Natural killer cell (primary cell): ENCODE results near the gene NDUFB8. TPM values are rescaled to one million over a fixed set of nuclear protein-coding genes. Genes with fewer than 3 reads are reported as not detected.

Experiments used
- ATAC-seq, 3 donors: fragments of 150-1000 bp in 2 of 3; fragments of 200-7000 bp in 1 of 3; cut with Tn5 transposase; 1 replicate in 1 of 3; 2 replicates in 2 of 3; pipeline ENCODE4 v1.10.0; 2021; ENCODE audit warnings: mild to moderate bottlenecking in 2 of 3, moderate library complexity in 2 of 3
- DNase-seq, 2 donors: peaks; one replicate each; pipeline versions ENCODE4 v3.0.0 to v3.0.0-alpha.2; 2013 to 2021; ENCODE audit warnings: mixed read lengths in 1 of 2
- H3K27ac ChIP-seq: one replicate; pipeline ENCODE4 v1.5.1; 2013; ENCODE audit warnings: mild to moderate bottlenecking, low read length
- H3K27me3 ChIP-seq: one replicate; pipeline ENCODE4 v1.6.1; 2013; ENCODE audit warnings: low read length; ENCODE audit not compliant: control insufficient read depth, insufficient read depth
- H3K36me3 ChIP-seq: one replicate; pipeline ENCODE4 v1.6.1; 2013; ENCODE audit warnings: low read length; ENCODE audit not compliant: control insufficient read depth, insufficient read depth
- H3K4me1 ChIP-seq: one replicate; pipeline ENCODE4 v1.6.1; 2013; ENCODE audit warnings: low read length; ENCODE audit not compliant: control insufficient read depth, insufficient read depth
- H3K4me3 ChIP-seq: one replicate; pipeline ENCODE4 v1.5.1; 2013; ENCODE audit warnings: low read length
- H3K9me3 ChIP-seq: one replicate; pipeline ENCODE4 v1.6.1; 2013; ENCODE audit warnings: low read length; ENCODE audit not compliant: control insufficient read depth, insufficient read depth
- H3K27ac Mint-ChIP-seq, 2 donors: one replicate each; pipeline ENCODE4 v1.8.0; 2022; ENCODE audit warnings: mild to moderate bottlenecking in 2 of 2, mixed read lengths in 2 of 2, moderate library complexity in 1 of 2
- H3K27me3 Mint-ChIP-seq, 2 donors: one replicate each; pipeline ENCODE4 v1.8.0; 2022; ENCODE audit warnings: low read depth in 2 of 2, mixed read lengths in 2 of 2
- H3K36me3 Mint-ChIP-seq: one replicate; pipeline ENCODE4 v1.8.0; 2022; ENCODE audit warnings: mixed read lengths
- H3K4me1 Mint-ChIP-seq, 2 donors: one replicate each; pipeline ENCODE4 v1.8.0; 2022; ENCODE audit warnings: mixed read lengths in 2 of 2
- H3K4me3 Mint-ChIP-seq: one replicate; pipeline ENCODE4 v1.8.0; 2022; ENCODE audit warnings: mild to moderate bottlenecking, moderate library complexity, mixed read lengths
- H3K9me3 Mint-ChIP-seq, 2 donors: one replicate each; pipeline ENCODE4 v1.8.0; 2022; ENCODE audit warnings: mixed read lengths in 2 of 2
- WGBS: methylation state at CpG from one replicate; pipeline ENCODE4 v1.1.7; 2013; ENCODE audit warnings: missing lambda C conversion rate; ENCODE audit not compliant: insufficient coverage; 5-methylcytosine and 5-hydroxymethylcytosine counted together
- intact Hi-C: fragments of 100-400 bp; cut with micrococcal nuclease; formaldehyde crosslinking; loops from one replicate; pipeline ENCODE4 v1.14.2; 2022
- total RNA-seq, 4 donors: library from RNA; stranded (reverse); fragments of 120-200 nt in 1 of 4; gene quantifications; one replicate each; pipeline versions ENCODE4 v1.2.3 to v1.2.4, GENCODE V29; 2013 to 2022
- TF ChIP-seq, protein P1 (sequence below): fragments of 200-600 bp; IDR thresholded peaks from one replicate; pipeline ENCODE4 v1.8.0; 2022; ENCODE audit warnings: antibody characterized with exemption

The NDUFB8 gene
- total RNA-seq, 3 donors from 2014 or later (not counting 1 experiment from before 2014, with no cell fraction given) = 113 to 151 (median 137) TPM

DNA sequence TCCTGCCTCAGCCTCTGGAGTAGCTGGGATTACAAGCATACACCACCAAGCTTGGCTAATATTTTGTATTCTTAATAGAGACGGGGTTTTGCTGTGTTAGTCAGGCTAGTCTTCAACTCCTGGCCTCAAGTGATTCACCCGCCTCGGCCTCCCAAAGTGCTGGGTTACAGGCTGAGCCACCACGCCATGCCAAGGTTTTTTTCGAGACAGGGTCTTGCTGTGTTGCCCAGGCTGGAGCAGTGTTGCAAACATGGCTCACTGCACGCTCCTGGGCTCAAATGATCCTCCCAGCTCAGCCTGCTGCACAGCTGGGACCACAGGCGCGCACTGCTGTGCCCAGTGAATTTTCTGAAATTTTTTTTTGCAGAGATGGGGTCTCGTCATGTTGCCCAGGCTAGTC lies 6.7 kb downstream of the NDUFB8 start:
- H3K4me3 Mint-ChIP-seq = no peak overlapping the region
- no peak overlapping the region for H3K27ac Mint-ChIP-seq
- H3K4me1 ChIP-seq = peaks cover 10% of the 10 kb centered on the region
- H3K27me3 Mint-ChIP-seq = peaks cover 6 to 11% of the 10 kb centered on the region in 2 donors
- no peaks in the 10 kb centered on the region for H3K9me3 Mint-ChIP-seq
- no peak for DNase-seq
- H3K36me3 Mint-ChIP-seq = peaks cover 9% of the 10 kb centered on the region
- ATAC-seq = no peak
- intact Hi-C loops = no loop called here
- H3K4me3 ChIP-seq = no peak overlapping the region
- peaks cover 37% of the 10 kb centered on the region for H3K36me3 ChIP-seq
- no peak overlapping the region for H3K27ac ChIP-seq
- H3K27me3 ChIP-seq = peaks cover 7% of the 10 kb centered on the region
- TF ChIP-seq, protein P1, sequence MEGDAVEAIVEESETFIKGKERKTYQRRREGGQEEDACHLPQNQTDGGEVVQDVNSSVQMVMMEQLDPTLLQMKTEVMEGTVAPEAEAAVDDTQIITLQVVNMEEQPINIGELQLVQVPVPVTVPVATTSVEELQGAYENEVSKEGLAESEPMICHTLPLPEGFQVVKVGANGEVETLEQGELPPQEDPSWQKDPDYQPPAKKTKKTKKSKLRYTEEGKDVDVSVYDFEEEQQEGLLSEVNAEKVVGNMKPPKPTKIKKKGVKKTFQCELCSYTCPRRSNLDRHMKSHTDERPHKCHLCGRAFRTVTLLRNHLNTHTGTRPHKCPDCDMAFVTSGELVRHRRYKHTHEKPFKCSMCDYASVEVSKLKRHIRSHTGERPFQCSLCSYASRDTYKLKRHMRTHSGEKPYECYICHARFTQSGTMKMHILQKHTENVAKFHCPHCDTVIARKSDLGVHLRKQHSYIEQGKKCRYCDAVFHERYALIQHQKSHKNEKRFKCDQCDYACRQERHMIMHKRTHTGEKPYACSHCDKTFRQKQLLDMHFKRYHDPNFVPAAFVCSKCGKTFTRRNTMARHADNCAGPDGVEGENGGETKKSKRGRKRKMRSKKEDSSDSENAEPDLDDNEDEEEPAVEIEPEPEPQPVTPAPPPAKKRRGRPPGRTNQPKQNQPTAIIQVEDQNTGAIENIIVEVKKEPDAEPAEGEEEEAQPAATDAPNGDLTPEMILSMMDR = no peak
- 98% methylated on average over 9 of the region's 9 CpGs for WGBS
- H3K9me3 ChIP-seq = no peaks in the 10 kb centered on the region
- H3K4me1 Mint-ChIP-seq = peaks cover 6 to 18% of the 10 kb centered on the region in 2 donors

DNA sequence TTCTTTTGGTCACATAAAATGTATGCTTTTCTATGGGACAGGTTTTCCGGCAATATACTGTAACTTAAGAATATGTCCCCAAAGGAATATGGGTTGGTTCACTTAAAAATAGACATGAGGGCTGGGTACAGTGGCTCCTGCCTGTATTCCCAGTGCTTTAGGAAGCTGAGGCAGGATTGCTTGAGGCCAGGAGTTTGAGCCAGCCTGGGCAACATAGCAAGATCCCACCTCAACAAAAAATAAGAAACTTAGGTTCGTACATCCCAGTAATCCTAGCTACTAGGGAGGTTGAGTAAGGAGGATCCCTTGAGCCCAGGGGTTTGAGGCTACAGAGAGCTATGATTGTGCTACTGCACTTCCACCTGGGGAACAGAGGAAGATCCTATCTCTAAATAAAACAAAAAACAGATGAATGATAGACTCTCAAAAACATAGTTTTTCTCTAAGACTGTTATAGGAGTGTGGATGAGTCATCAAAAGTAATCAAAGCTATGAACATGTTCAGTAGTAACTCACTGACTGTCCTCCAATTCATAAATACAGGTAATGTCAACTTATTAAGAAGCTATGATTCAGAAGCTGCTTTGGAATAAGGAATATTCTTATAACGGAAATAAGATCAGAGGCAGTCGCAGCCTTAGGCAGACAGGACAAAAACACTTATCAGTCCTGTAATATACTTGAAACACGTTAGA lies 7.4 kb downstream of the NDUFB8 start:
- DNase-seq = no peak
- no peak overlapping the region for H3K27ac ChIP-seq
- Mint-ChIP-seq H3K36me3 (peaks cover 9% of the 10 kb centered on the region), H3K27ac (no peak overlapping the region), H3K9me3 (no peaks in the 10 kb centered on the region), H3K27me3 (peaks cover 10 to 11% of the 10 kb centered on the region in 2 donors), H3K4me3 (no peak overlapping the region), H3K4me1 (peaks cover 6 to 19% of the 10 kb centered on the region in 2 donors)
- H3K9me3 ChIP-seq = no peaks in the 10 kb centered on the region
- ATAC-seq = no peak
- peaks cover 7% of the 10 kb centered on the region for H3K4me1 ChIP-seq
- H3K36me3 ChIP-seq = peaks cover 37% of the 10 kb centered on the region
- TF ChIP-seq, protein P1 = no peak
- WGBS = 92% methylated on average over 1 of the region's 5 CpGs
- intact Hi-C loops = no loop called here
- H3K4me3 ChIP-seq = no peak overlapping the region
- peaks cover 7% of the 10 kb centered on the region for H3K27me3 ChIP-seq

DNA sequence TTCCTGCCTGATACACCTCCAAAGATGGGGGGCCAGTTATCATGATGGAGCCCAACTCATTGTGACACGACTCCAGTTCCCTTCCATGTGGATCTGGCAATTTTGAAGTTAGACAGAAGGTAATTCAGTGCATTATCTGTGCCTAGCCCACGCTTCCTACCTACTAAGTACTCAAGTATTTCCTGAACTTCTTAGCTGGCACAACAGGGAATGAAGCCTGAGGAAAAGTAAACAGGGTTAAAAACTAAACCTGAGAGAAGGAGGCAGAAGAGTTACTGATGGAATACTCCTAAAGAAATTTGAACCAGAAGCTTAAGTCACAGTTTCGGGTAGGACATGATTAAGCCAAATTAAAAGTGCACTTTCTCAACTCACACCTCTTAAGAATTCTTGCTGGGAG lies 8.9 kb downstream of the NDUFB8 start:
- Mint-ChIP-seq H3K36me3 (no peaks in the 10 kb centered on the region), H3K9me3 (no peaks in the 10 kb centered on the region), H3K27me3 (peaks cover 10 to 11% of the 10 kb centered on the region in 2 donors), H3K4me1 (peaks cover 13 to 20% of the 10 kb centered on the region in 2 donors), H3K4me3 (no peak overlapping the region), H3K27ac (no peak overlapping the region)
- Histone ChIP-seq H3K27ac (no peak overlapping the region), H3K4me1 (peaks cover 7% of the 10 kb centered on the region), H3K27me3 (peaks cover 7% of the 10 kb centered on the region), H3K9me3 (no peaks in the 10 kb centered on the region), H3K36me3 (peaks cover 25% of the 10 kb centered on the region), H3K4me3 (no peak overlapping the region)
- ATAC-seq = no peak
- intact Hi-C loops = no loop called here
- TF ChIP-seq, protein P1 = no peak
- no peak for DNase-seq
- WGBS = 96% methylated on average over 3 of the region's 3 CpGs
